Hepatocyte (in vitro differentiated cells): ENCODE data around the gene LRRC4C. TPM values are rescaled to one million over a fixed set of nuclear protein-coding genes. Genes with fewer than 3 reads are reported as not detected.

ENCODE experiments used
- DNase-seq: peaks from one replicate; pipeline ENCODE4 v3.0.0-alpha.2; 2016; ENCODE audit warnings: low spot score
- H2AFZ ChIP-seq: fragments of 200-600 bp; sonication (generic); 2 replicates; pipeline ENCODE4 v1.6.0; 2016; ENCODE audit warnings: antibody characterized with exemption, mild to moderate bottlenecking
- H3K27ac ChIP-seq: fragments of 200-600 bp; sonication (generic); 2 replicates; pipeline ENCODE4 v1.5.1; 2016; ENCODE audit warnings: mild to moderate bottlenecking
- H3K27me3 ChIP-seq: fragments of 200-600 bp; sonication (generic); 2 replicates; pipeline ENCODE4 v1.6.1; 2016
- H3K36me3 ChIP-seq: fragments of 200-600 bp; sonication (generic); replicated peaks from 2 replicates; pipeline ENCODE4 v1.5.1; 2016; ENCODE audit warnings: low read depth; ENCODE audit not compliant: insufficient read depth
- H3K4me1 ChIP-seq: fragments of 200-600 bp; sonication (generic); 2 replicates; pipeline ENCODE4 v1.5.1; 2016; ENCODE audit warnings: mild to moderate bottlenecking, moderate library complexity; ENCODE audit not compliant: insufficient read depth
- H3K4me2 ChIP-seq: fragments of 200-600 bp; sonication (generic); 2 replicates; pipeline ENCODE4 v1.6.0; 2016
- H3K4me3 ChIP-seq: fragments of 200-600 bp; sonication (generic); 2 replicates; pipeline ENCODE4 v1.5.1; 2016; ENCODE audit warnings: mild to moderate bottlenecking
- H3K79me2 ChIP-seq: fragments of 200-600 bp; sonication (generic); 2 replicates; pipeline ENCODE4 v1.6.0; 2017; ENCODE audit warnings: mild to moderate bottlenecking
- H3K9me2 ChIP-seq: fragments of 200-600 bp; sonication (generic); replicated peaks from 2 replicates; pipeline ENCODE4 v1.6.0; 2017; ENCODE audit warnings: mild to moderate bottlenecking; ENCODE audit not compliant: insufficient read depth
- H3K9me3 ChIP-seq: fragments of 200-600 bp; sonication (generic); 2 replicates; pipeline ENCODE4 v1.5.1; 2016; ENCODE audit warnings: low read depth, mild to moderate bottlenecking
- H4K20me1 ChIP-seq: fragments of 200-600 bp; sonication (generic); 2 replicates; pipeline ENCODE4 v1.6.0; 2016; ENCODE audit warnings: mild to moderate bottlenecking; ENCODE audit not compliant: insufficient read depth, poor library complexity, severe bottlenecking
- CTCF ChIP-seq: fragments of 200-600 bp; sonication (generic); IDR thresholded peaks from 2 replicates; pipeline ENCODE4 v1.5.1; 2016; ENCODE audit warnings: antibody characterized with exemption, mild to moderate bottlenecking; ENCODE audit not compliant: poor library complexity
- EZH2 ChIP-seq: fragments of 200-600 bp; sonication (generic); IDR thresholded peaks from 2 replicates; pipeline ENCODE4 v1.6.1; 2016; ENCODE audit warnings: antibody characterized with exemption, mild to moderate bottlenecking, borderline replicate concordance
- EZH2phosphoT487 ChIP-seq: fragments of 200-600 bp; sonication (generic); IDR thresholded peaks from one replicate; pipeline ENCODE4 v1.6.1; 2018; ENCODE audit warnings: antibody characterized with exemption, mild to moderate bottlenecking, low read depth, moderate library complexity; ENCODE audit not compliant: unreplicated experiment, severe bottlenecking
- WGBS: methylation state at CpG from one replicate; pipeline ENCODE4 v1.1.6; 2016; ENCODE audit warnings: low lambda C conversion rate; ENCODE audit errors: missing lambda C conversion rate; 5-methylcytosine and 5-hydroxymethylcytosine counted together
- polyA plus RNA-seq: library from polyadenylated mRNA; unstranded; fragments of >200 nt; fragmentation: Nextera tagmentation; extraction: Ambion mirVana; gene quantifications from 2 replicates; pipeline ENCODE4 v1.2.1, GENCODE V29; 2016
- total RNA-seq: library from RNA; depleted of rRNA; stranded (reverse); fragments of >200 nt; gene quantifications from 2 replicates; pipeline ENCODE4 v1.2.3, GENCODE V29; 2014

Gene LRRC4C
- total and polyA plus RNA-seq, 2 experiments from 2014 or later, result 1.1 to 3.1 TPM

- H3K4me2 ChIP-seq, result no peak overlapping the region
- no peak overlapping the region for H3K27ac ChIP-seq
- H3K4me3 ChIP-seq, result no peak overlapping the region
- no peaks in the 10 kb centered on the region for H3K4me1 ChIP-seq
- WGBS, result 9% methylated on average over 1 of the region's 1 CpG
- no peaks in the 10 kb centered on the region for H3K27me3 ChIP-seq
- no peaks in the 10 kb centered on the region for H3K79me2 ChIP-seq
- H4K20me1 ChIP-seq, result no peaks in the 10 kb centered on the region
- TF ChIP-seq EZH2phosphoT487, result no peak
- peak; percentile 74 for TF ChIP-seq CTCF
- H3K9me2 ChIP-seq, result no peaks in the 10 kb centered on the region
- H3K36me3 ChIP-seq, result no peaks in the 10 kb centered on the region
- H2AFZ ChIP-seq, result no peak overlapping the region
- no peaks in the 10 kb centered on the region for H3K9me3 ChIP-seq
- peak; percentile 23 for DNase-seq
Observed at GRCh38 chr11:41498726-41499125, 39.3 kb upstream of the LRRC4C start.

GRCh38 chr11:41497974-41498373 lies 38.5 kb upstream of the LRRC4C start:
- peak overlapping the region; percentile 17 for H3K4me2 ChIP-seq
- TF ChIP-seq EZH2phosphoT487 (no peak), CTCF (no peak), EZH2 (no peak)
- H3K4me3 ChIP-seq, result no peak overlapping the region
- no peaks in the 10 kb centered on the region for H3K9me3 ChIP-seq
- no peaks in the 10 kb centered on the region for H3K36me3 ChIP-seq
- H2AFZ ChIP-seq, result no peak overlapping the region
- H4K20me1 ChIP-seq, result no peaks in the 10 kb centered on the region
- H3K27ac ChIP-seq, result no peak overlapping the region
- 14% methylated on average over 2 of the region's 2 CpGs for WGBS
- no peaks in the 10 kb centered on the region for H3K79me2 ChIP-seq
- no peaks in the 10 kb centered on the region for H3K4me1 ChIP-seq
- no peaks in the 10 kb centered on the region for H3K27me3 ChIP-seq
- H3K9me2 ChIP-seq, result no peaks in the 10 kb centered on the region
- DNase-seq, result no peak

- H2AFZ ChIP-seq, result no peak overlapping the region
- H4K20me1 ChIP-seq, result no peaks in the 10 kb centered on the region
- 29% methylated on average over 1 of the region's 1 CpG for WGBS
- no peak for TF ChIP-seq CTCF
- no peak for TF ChIP-seq EZH2
- TF ChIP-seq EZH2phosphoT487, result no peak
- H3K4me2 ChIP-seq, result no peak overlapping the region
- no peak for DNase-seq
- H3K27me3 ChIP-seq, result no peaks in the 10 kb centered on the region
- no peaks in the 10 kb centered on the region for H3K79me2 ChIP-seq
- H3K9me2 ChIP-seq, result no peaks in the 10 kb centered on the region
- H3K4me3 ChIP-seq, result no peak overlapping the region
- no peaks in the 10 kb centered on the region for H3K9me3 ChIP-seq
- H3K27ac ChIP-seq, result no peak overlapping the region
- no peaks in the 10 kb centered on the region for H3K36me3 ChIP-seq
- H3K4me1 ChIP-seq, result no peaks in the 10 kb centered on the region
Observed at GRCh38 chr11:41494716-41495115, 35.3 kb upstream of the LRRC4C start.

- H3K36me3 ChIP-seq, result no peaks in the 10 kb centered on the region
- H3K4me1 ChIP-seq, result no peaks in the 10 kb centered on the region
- H3K4me2 ChIP-seq, result no peak overlapping the region
- 69% methylated on average over 2 of the region's 2 CpGs for WGBS
- DNase-seq, result no peak
- no peaks in the 10 kb centered on the region for H3K9me2 ChIP-seq
- H3K27me3 ChIP-seq, result no peaks in the 10 kb centered on the region
- no peaks in the 10 kb centered on the region for H3K79me2 ChIP-seq
- H4K20me1 ChIP-seq, result no peaks in the 10 kb centered on the region
- no peak for TF ChIP-seq EZH2
- no peak for TF ChIP-seq CTCF
- TF ChIP-seq EZH2phosphoT487, result no peak
- H2AFZ ChIP-seq, result no peak overlapping the region
- no peaks in the 10 kb centered on the region for H3K9me3 ChIP-seq
- H3K4me3 ChIP-seq, result no peak overlapping the region
- H3K27ac ChIP-seq, result no peak overlapping the region
Observed at GRCh38 chr11:41486424-41486823, 27.0 kb upstream of the LRRC4C start.
